Upper lobe of left lung (tissue), 6 donors: Measurements from ENCODE around the gene DLL3. TPM values are rescaled to one million over a fixed set of nuclear protein-coding genes. Genes with fewer than 3 reads are reported as not detected.

Source experiments
- ATAC-seq, 2 donors: fragments of 200-7000 bp; cut with Tn5 transposase; one replicate each; pipeline ENCODE4 v1.9.1; 2022; ENCODE audit warnings: mild to moderate bottlenecking in 2 of 2, moderate library complexity in 2 of 2; ENCODE audit not compliant: low FRiP score in 2 of 2
- DNase-seq, 2 donors: peaks; one replicate each; pipeline ENCODE4 v3.0.0-alpha.2; 2019 to 2020
- H3K27ac ChIP-seq, 4 donors: fragments of 200-600 bp; sonication (generic); one replicate each; pipeline ENCODE4 v1.5.1; 2016 to 2019
- H3K27me3 ChIP-seq, 4 donors: fragments of 200-600 bp; sonication (generic); one replicate each; pipeline ENCODE4 v1.5.1; 2017 to 2019
- H3K36me3 ChIP-seq, 4 donors: fragments of 200-600 bp; sonication (generic); one replicate each; pipeline ENCODE4 v1.5.1; 2016 to 2019
- H3K4me1 ChIP-seq, 4 donors: fragments of 200-600 bp; sonication (generic); one replicate each; pipeline ENCODE4 v1.5.1; 2018 to 2019
- H3K4me3 ChIP-seq, 4 donors: fragments of 200-600 bp; sonication (generic); one replicate each; pipeline ENCODE4 v1.5.1; 2017 to 2019; ENCODE audit warnings: mild to moderate bottlenecking in 2 of 4, moderate library complexity in 1 of 4
- H3K9me3 ChIP-seq, 4 donors: fragments of 200-600 bp; sonication (generic); one replicate each; pipeline ENCODE4 v1.5.1; 2018 to 2019
- CTCF ChIP-seq, 6 experiments: fragments of 450-650 bp in 4 of 6; fragments of 200-600 bp in 2 of 6; sonication (generic) in 2 of 6; IDR thresholded peaks; one replicate each; pipeline ENCODE4 v1.5.1; 2016 to 2019; ENCODE audit warnings: antibody characterized with exemption in 6 of 6
- EP300 ChIP-seq, 4 donors: sonication (generic); formaldehyde crosslinking; IDR thresholded peaks; one replicate each; pipeline ENCODE4 v1.5.1; 2017; ENCODE audit warnings: antibody characterized with exemption in 4 of 4, control low read depth in 2 of 4
- POLR2A ChIP-seq, 4 donors: fragments of 450-650 bp; IDR thresholded peaks; one replicate each; pipeline ENCODE4 v1.5.1; 2016 to 2017; ENCODE audit warnings: antibody characterized with exemption in 4 of 4, mild to moderate bottlenecking in 2 of 4
- POLR2AphosphoS5 ChIP-seq, 2 donors: sonication (generic); formaldehyde crosslinking; IDR thresholded peaks; one replicate each; pipeline ENCODE4 v1.5.1; 2017; ENCODE audit warnings: antibody characterized with exemption in 2 of 2
- WGBS, 2 donors: methylation state at CpG; one replicate each; pipeline ENCODE4 v1.1.5; 2017 to 2018; 5-methylcytosine and 5-hydroxymethylcytosine counted together
- total RNA-seq, 6 donors: library from RNA; depleted of rRNA in 4 of 6; stranded (reverse); fragments of >200 nt in 4 of 6; gene quantifications; one replicate each; pipeline versions ENCODE4 v1.1.0 to v1.2.1, GENCODE V29; 2016 to 2021
- donor health status: DM: no; HTN: no; CAD: no; lungs with moderate emphysema.
- donor health status: DM: no; HTN: yes; CAD: no; lungs with severe emphysema.

Gene DLL3
- total RNA-seq, 6 donors from 2014 or later: not detected

GRCh38 chr19:39502640-39503417 is 4.1 kb downstream of the DLL3 start:
- H3K36me3 ChIP-seq: no peaks in the 10 kb centered on the region
- ATAC-seq: peak; percentile 84 to 92
- H3K4me3 ChIP-seq: no peak overlapping the region
- peaks cover 0 to 39% (median 26%) of the 10 kb centered on the region in 4 donors for H3K27me3 ChIP-seq
- no peaks in the 10 kb centered on the region for H3K9me3 ChIP-seq
- DNase-seq: peak; percentile 55 to 94
- H3K27ac ChIP-seq: no peak overlapping the region
- TF ChIP-seq POLR2A (IDR thresholded peaks at IDR 0.05) (no peak), CTCF (IDR thresholded peaks at IDR 0.05) (peak; percentile 85 to 98 (median 94)), POLR2AphosphoS5 (IDR thresholded peaks at IDR 0.05) (no peak), EP300 (IDR thresholded peaks at IDR 0.05) (no peak)
- WGBS, 2 donors: 30 to 64% methylated on average over 8 to 30 of the region's 69 CpGs
- peaks cover 14 to 35% (median 26%) of the 10 kb centered on the region in 4 donors for H3K4me1 ChIP-seq

GRCh38 chr19:39506598-39506943 is 7.8 kb downstream of the DLL3 start:
- Histone ChIP-seq H3K36me3 (no peaks in the 10 kb centered on the region), H3K9me3 (no peaks in the 10 kb centered on the region), H3K4me3 (peak overlapping the region in 2 of 4 donors; percentile 32 to 48), H3K4me1 (peaks cover 2 to 19% (median 11%) of the 10 kb centered on the region in 4 donors), H3K27me3 (peaks cover 0 to 25% (median 12%) of the 10 kb centered on the region in 4 donors), H3K27ac (no peak overlapping the region)
- DNase-seq (no peak), ATAC-seq (no peak)
- WGBS, 2 donors: 55 to 62% methylated on average over 7 of the region's 7 CpGs
- TF ChIP-seq CTCF (IDR thresholded peaks at IDR 0.05): no peak
- no peak for TF ChIP-seq POLR2AphosphoS5 (IDR thresholded peaks at IDR 0.05)
- no peak for TF ChIP-seq POLR2A (IDR thresholded peaks at IDR 0.05)
- TF ChIP-seq EP300 (IDR thresholded peaks at IDR 0.05): no peak

DNA sequence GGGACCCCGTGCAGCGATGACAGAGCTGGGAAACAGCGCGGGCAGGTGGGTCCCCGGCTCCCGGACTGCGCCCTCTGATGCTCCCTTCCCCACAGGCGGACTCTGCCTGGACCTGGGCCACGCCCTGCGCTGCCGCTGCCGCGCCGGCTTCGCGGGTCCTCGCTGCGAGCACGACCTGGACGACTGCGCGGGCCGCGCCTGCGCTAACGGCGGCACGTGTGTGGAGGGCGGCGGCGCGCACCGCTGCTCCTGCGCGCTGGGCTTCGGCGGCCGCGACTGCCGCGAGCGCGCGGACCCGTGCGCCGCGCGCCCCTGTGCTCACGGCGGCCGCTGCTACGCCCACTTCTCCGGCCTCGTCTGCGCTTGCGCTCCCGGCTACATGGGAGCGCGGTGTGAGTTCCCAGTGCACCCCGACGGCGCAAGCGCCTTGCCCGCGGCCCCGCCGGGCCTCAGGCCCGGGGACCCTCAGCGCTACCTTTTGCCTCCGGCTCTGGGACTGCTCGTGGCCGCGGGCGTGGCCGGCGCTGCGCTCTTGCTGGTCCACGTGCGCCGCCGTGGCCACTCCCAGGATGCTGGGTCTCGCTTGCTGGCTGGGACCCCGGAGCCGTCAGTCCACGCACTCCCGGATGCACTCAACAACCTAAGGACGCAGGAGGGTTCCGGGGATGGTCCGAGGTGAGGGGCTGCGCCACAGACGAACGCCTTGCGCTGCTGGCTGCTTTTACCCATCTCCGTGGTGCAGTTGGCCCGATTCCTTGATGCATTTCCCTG is 8.4 kb downstream of the DLL3 start:
- TF ChIP-seq CTCF (IDR thresholded peaks at IDR 0.05) (no peak), POLR2A (IDR thresholded peaks at IDR 0.05) (no peak), EP300 (IDR thresholded peaks at IDR 0.05) (no peak), POLR2AphosphoS5 (IDR thresholded peaks at IDR 0.05) (no peak)
- Histone ChIP-seq H3K36me3 (no peaks in the 10 kb centered on the region), H3K27me3 (peaks cover 0 to 25% (median 12%) of the 10 kb centered on the region in 4 donors), H3K4me1 (peaks cover 2 to 19% (median 11%) of the 10 kb centered on the region in 4 donors), H3K4me3 (peak overlapping the region in 3 of 4 donors; percentile 30 to 48 (median 32)), H3K27ac (no peak overlapping the region), H3K9me3 (no peaks in the 10 kb centered on the region)
- WGBS, 2 donors: 4 to 14% methylated on average over 6 to 47 of the region's 96 CpGs
- DNase-seq: peak in 1 of 2 donors; percentile 88
- ATAC-seq: peak in 1 of 2 donors; percentile 45

- Histone ChIP-seq H3K9me3 (no peaks in the 10 kb centered on the region), H3K27ac (no peak overlapping the region), H3K27me3 (peaks cover 0 to 25% (median 12%) of the 10 kb centered on the region in 4 donors), H3K36me3 (no peaks in the 10 kb centered on the region), H3K4me1 (peaks cover 2 to 14% (median 8%) of the 10 kb centered on the region in 4 donors), H3K4me3 (peak overlapping the region in 2 of 4 donors; percentile 32 to 48)
- WGBS, 2 donors: 42 to 47% methylated on average over 24 of the region's 24 CpGs
- no peak for ATAC-seq
- DNase-seq: no peak
- TF ChIP-seq POLR2A (IDR thresholded peaks at IDR 0.05) (no peak), EP300 (IDR thresholded peaks at IDR 0.05) (no peak), POLR2AphosphoS5 (IDR thresholded peaks at IDR 0.05) (no peak), CTCF (IDR thresholded peaks at IDR 0.05) (no peak)
Measured at GRCh38 chr19:39507715-39508364, 9.1 kb downstream of the DLL3 start.
